DMS79 treated with DMSO at 0.1 percent for 48 hours (cell line): ENCODE measurements around the gene HHAT.

ENCODE experiments used
- DNase-seq: peaks from one replicate; lab custom pipeline; 2025; lab: John Stamatoyannopoulos, UW

The HHAT gene

GRCh38 chr1:210328746-210329503, at the start of gene HHAT:
Gene HHAT, plus strand, starts transcription at chr1:210328902. Its CDS starts 20,074 bp downstream, at chr1:210348976.
- DNase-seq, result peak; percentile 76

- no peak for DNase-seq
Observed at GRCh38 chr1:210280221-210280620, 48.5 kb upstream of the HHAT start.

GRCh38 chr1:210288116-210288515, 40.6 kb upstream of the HHAT start:
- peak; percentile 20 for DNase-seq

- no peak for DNase-seq
Observed at GRCh38 chr1:210289248-210289647, 39.5 kb upstream of the HHAT start.

GRCh38 chr1:210291081-210291764, 37.5 kb upstream of the HHAT start:
- DNase-seq, result no peak

- DNase-seq, result no peak
Observed at GRCh38 chr1:210291786-210292230, 36.9 kb upstream of the HHAT start.

- peak; percentile 69 for DNase-seq
Observed at GRCh38 chr1:210292231-210292871, 36.4 kb upstream of the HHAT start.

- no peak for DNase-seq
Observed at GRCh38 chr1:210293171-210293607, 35.5 kb upstream of the HHAT start.

- DNase-seq, result peak; percentile 73
Observed at GRCh38 chr1:210294999-210295745, 33.5 kb upstream of the HHAT start.

- no peak for DNase-seq
Observed at GRCh38 chr1:210296682-210297081, 32.0 kb upstream of the HHAT start.

GRCh38 chr1:210298296-210298695, 30.4 kb upstream of the HHAT start:
- DNase-seq, result no peak

GRCh38 chr1:210298936-210299335, 29.8 kb upstream of the HHAT start:
- no peak for DNase-seq

- no peak for DNase-seq
Observed at GRCh38 chr1:210299501-210299900, 29.2 kb upstream of the HHAT start.

GRCh38 chr1:210300923-210301614, 27.6 kb upstream of the HHAT start:
- no peak for DNase-seq

- DNase-seq, result no peak
Observed at GRCh38 chr1:210301615-210302000, 27.1 kb upstream of the HHAT start.

- DNase-seq, result no peak
Observed at GRCh38 chr1:210302501-210302900, 26.2 kb upstream of the HHAT start.

- DNase-seq, result no peak
Observed at GRCh38 chr1:210303391-210303790, 25.3 kb upstream of the HHAT start.

GRCh38 chr1:210310562-210311153, 18.0 kb upstream of the HHAT start:
- DNase-seq, result no peak

- no peak for DNase-seq
Observed at GRCh38 chr1:210311726-210312493, 16.8 kb upstream of the HHAT start.

- DNase-seq, result no peak
Observed at GRCh38 chr1:210313046-210313595, 15.6 kb upstream of the HHAT start.
